ENCODE measurements around the gene TASP1.
"Not testable (repeated sequence)": the region's sequence is repeated elsewhere in the genome, so short reads cannot be mapped to it uniquely, and the experiment has no call there.

Gene TASP1, protein sequence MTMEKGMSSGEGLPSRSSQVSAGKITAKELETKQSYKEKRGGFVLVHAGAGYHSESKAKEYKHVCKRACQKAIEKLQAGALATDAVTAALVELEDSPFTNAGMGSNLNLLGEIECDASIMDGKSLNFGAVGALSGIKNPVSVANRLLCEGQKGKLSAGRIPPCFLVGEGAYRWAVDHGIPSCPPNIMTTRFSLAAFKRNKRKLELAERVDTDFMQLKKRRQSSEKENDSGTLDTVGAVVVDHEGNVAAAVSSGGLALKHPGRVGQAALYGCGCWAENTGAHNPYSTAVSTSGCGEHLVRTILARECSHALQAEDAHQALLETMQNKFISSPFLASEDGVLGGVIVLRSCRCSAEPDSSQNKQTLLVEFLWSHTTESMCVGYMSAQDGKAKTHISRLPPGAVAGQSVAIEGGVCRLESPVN

DNA sequence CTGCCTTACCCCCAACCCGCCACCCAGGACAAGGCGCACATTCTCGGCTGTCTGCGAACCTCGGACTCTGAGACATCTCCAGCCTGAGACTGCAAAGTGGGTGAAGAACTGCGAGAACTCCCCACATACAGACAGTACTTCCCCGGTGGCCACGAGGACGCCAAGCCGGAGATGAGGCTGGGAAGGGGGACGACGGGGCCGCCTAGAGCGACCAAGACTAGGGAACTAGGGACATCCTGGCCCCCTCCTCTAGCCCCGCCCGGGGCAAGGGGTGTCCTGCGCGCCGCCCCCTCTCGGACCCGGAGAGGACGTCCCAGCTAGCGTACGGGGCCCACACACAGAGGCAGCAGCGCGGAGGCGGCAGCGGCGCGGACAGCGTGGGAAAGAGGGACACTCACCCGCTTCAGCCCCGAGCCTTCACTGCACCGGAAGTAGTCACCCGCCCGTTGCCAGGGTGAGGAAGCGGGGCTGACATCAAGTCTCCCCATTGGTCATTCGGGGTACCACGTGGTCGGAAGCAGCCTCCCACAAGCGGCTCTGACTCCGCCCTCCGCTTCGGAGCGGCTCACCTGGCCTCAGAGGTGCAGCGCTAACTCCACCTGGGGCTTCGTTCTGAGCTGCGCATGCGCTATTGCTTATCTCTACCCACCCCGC is at the start of gene TASP1:
TASP1 (minus strand) TSS at position 437 of the 654 bp plus-strand sequence. CDS start 8,854 bp downstream, outside the sequence.
- peak; percentile 99 for DNase-seq (ENCODE audit: low read depth, low spot score)

DNA sequence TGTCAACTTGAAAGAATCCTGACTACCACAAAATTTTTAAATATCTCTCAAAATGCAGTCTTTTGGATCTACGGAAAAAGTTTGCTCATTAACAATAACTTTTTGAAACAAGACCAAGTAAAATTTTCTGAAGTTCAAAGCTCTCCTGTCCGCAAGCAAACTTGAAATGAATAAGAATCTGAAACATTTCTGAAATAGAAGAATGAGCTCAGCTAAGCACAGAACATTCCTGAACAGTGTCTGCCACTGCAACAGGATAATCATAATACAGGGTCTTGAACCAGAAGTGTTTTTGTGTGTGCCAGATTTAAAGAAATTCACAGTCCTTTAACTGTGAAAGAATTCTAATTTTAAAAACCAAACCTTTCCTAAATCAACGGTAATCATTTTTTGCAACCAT is 49.1 kb upstream of the TASP1 start:
- no peak for DNase-seq (ENCODE audit: low read depth, low spot score)

DNA sequence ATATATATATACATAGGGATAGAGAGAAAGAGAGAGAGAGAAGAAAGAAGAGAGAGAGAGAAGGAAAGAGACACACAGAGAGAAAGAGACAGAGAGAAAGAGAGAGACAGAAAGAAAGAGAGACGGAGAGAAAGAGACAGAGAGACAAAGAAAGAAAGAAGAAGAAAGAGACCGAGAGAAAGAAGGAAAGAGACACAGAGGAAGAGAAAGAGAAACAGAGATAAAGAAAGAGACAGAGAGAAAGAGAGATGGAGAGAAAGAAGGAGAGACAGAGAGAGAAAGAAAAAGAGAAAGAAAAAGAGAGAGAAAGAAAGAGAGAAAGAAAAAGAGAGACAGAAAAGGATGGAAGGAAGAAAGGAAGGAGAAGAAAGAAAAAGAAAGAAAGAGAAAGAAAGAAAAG is 46.9 kb upstream of the TASP1 start:
- DNase-seq (ENCODE audit: low read depth, low spot score), result no peak

DNA sequence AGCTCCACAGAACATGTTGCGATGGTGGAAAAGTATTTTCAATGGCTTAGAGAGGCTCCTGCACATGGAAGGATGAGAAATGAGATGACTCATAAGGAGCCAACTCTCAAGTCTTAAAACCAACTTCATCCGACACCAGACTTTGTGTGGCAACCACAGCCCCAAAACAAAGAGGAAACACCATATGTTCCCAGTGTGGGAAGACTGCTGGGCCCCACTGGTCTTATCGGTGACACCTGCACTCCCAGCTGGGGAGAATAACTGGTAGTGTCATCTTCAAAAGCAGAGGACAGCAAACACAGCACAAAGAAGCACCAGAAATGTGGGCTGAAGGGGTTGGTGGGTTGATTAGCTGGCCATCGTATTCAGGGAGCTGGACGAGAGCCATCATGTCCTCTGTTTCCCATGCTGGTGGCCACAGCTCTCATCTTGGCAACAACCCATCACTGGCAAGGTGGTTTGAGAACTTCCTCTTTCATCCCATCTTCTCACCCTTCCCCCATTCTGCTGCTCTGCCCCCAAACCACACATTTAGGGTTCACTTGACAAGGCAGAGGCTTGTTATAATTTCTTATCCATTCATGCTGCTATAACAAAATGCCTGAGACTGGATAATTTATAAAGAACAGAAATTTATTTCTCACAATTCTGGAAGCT is 46.0 kb upstream of the TASP1 start:
- DNase-seq (ENCODE audit: low read depth, low spot score), result no peak

DNA sequence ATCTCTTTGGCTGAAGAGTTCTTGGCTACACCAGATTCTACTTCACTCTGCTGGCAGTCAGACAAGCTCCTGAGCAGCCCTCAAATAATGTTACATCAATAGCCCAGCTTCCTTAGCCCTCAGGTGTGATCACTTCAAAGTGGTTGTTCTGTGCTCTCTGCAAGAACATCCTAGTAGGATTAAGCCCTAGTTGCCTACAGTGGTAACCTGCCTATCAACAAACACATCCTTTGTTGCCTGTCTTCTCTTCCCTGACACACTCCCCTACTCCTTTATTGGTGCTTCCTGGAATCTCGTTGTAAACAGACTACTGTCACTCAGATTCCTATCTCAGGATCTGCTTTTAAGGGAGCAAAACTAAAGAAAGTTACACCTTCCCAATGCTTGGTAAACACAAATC is 45.1 kb upstream of the TASP1 start:
- peak; percentile 74 for DNase-seq (ENCODE audit: low read depth, low spot score)

DNA sequence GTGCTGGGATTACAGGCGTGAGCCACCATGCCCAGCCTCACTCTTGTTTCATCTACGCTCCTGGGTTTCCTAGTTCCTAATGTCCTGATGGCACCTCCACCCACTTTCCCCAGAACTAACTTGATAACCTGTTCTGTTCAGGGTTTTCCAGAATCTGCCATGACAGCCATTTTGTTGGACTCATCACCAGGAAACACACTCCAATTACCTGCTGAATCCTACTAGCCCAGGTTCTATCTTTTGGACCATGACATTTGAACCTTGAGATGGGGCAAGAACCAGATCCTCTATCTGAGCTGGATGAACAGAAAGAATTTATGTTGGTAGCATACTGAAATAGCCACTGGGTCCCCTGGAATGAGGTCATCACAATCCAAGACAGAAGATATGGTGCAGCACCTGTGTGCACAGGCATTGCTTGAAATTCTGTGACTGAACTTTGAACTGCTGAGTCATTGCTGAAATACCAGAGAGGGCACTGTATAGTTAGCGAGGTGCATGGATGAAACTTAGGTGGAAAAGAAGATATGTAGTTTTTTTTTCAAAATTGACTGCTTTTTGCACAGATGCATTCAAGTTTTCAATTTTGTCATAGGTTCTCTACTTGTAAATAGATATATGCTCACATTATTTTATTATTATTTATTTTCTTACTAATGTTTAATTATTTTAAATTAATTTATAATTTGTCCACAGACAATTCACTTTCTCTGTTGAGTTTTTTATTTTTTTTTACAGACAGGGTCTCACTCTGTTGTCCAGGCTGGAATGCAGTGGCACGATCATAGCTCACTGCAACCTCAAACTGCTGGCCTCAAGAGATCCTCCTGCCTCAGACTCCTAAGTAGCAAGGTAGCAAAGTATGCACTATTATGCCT is 42.8 kb upstream of the TASP1 start:
- DNase-seq (ENCODE audit: low read depth, low spot score), result no peak

DNA sequence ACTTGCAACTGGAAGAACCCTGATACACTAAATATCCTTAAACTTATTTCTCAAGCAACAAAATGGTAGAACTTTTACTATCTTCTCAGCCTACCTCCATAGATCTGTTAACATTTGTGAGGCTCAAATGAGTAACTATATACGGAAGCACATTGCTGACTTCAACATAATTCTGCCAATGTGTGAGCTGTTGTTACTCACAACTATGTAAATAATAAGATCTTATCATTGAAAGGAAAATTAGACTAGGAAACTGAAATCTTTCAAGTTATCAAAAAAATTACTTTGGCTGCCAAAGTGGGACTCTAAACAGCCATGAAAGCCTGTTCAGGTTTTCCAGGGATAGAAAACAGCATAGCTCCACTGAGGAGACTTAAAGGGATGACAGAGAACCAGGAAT is 40.2 kb upstream of the TASP1 start:
- no peak for DNase-seq (ENCODE audit: low read depth, low spot score)

DNA sequence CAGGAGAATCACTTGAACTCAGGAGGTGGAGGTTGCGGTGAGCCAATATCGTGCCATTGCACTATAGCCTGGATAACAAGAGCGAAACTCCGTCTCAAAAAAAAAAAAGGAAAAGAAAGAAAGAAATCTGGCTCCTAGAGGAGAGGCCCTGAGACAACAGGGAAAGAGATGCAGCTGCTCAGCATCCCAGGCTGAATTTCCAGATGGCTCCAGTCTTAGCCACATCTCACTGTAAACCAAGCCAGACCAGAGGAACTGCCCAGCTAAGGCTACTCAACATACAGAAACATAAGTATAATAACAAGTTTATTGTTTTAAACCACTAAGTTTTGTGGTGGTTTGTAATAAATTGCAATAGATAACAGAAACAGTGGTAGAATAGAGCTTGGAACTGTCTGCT is 38.5 kb upstream of the TASP1 start:
- DNase-seq (ENCODE audit: low read depth, low spot score), result no peak

DNA sequence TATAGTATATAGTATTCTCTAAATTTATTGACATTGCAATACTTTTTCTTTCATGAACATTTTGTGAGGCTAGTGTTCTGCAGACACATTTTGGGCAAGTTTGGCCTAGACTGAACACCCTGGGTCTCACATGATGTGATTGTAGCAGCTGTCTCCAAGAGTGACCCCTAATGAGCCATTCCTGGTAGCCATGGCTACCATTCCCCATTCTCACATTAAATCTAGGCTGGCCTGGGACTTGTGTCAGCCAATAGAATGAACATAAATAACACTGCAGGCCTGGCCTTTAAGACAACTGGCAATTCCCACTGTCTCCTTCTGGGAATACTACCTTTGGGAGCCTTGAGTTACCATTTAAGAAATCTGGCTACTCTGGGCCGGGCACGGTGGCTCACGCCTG is 38.0 kb upstream of the TASP1 start:
- DNase-seq (ENCODE audit: low read depth, low spot score), result no peak

DNA sequence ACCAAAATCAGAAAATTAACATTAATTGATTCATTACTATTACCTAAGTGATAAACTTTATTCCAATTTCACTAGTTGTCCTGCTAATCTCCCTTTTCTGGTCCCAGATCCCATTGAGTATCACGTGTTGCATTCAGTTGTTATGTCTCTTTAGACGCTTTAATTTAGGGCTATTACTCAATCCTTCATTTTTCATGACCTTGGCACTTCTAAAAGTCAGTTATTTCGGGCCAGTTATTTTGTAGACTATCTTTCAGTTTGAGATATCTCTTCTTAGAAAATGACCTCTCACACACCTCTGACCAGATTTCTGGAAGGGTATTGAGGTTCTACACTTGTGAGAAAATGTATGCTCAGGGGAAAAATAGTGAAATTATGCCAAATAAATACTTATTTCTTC is 34.0 kb upstream of the TASP1 start:
- DNase-seq (ENCODE audit: low read depth, low spot score), result no peak

DNA sequence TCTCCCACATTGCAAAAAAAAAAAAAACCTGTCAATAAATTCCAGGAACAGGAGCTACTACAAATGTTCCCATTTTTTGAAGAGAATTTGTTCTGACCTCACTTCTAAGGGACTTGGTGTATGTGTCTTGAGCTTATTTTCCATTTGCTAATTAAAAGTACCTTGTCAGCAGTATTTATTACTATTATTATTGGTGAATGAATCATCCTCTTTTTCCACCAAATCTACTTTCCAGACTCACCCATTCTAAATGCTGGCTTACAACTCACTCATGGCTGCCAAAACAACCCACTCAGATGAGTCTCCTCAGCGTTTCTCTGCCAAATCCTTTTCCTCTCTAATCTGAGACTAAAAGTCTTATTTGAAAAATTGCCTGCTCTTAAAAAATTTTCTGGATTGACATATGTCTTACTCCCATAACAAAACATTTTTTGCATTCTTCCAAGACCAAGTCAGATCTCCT is 33.2 kb upstream of the TASP1 start:
- no peak for DNase-seq (ENCODE audit: low read depth, low spot score)

DNA sequence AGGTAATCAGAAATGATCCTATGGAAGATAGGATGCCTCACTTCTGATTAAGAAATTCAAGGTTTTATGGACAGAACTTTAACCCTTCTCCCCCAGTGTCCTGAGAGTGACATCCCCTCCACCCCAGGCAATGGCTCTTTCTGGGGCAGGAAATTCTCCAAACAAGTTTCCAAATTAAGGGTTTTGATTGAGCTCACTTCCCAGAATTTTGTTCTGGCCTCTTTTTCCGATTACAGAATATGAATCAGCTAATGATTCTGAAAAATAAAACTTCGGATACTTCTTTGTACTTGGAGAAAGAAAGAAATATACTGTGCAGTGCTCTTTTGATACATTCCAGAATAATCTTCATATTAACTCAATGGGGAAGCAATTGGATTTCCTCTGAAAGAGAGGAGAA is 32.8 kb upstream of the TASP1 start:
- no peak for DNase-seq (ENCODE audit: low read depth, low spot score)

DNA sequence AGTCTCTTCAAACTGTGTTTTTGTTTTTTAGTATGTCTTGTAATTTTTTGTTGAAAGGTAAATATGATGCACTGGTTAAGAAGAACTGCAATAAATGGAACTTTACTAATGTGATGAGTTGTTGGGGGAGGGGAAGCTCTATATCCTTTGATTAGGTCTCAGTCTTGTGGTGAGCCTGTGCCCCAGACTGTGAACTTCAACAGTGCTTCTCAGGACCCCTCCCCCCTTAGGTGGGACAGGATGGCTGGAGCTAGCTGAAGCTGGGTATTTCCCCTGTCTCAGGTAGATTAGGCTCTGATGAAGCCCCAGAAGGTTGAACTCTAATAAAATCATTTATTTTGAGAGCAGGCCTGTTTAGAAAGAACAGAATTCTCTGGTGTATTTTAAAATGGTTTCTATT is 31.4 kb upstream of the TASP1 start:
- DNase-seq (ENCODE audit: low read depth, low spot score), result no peak

DNA sequence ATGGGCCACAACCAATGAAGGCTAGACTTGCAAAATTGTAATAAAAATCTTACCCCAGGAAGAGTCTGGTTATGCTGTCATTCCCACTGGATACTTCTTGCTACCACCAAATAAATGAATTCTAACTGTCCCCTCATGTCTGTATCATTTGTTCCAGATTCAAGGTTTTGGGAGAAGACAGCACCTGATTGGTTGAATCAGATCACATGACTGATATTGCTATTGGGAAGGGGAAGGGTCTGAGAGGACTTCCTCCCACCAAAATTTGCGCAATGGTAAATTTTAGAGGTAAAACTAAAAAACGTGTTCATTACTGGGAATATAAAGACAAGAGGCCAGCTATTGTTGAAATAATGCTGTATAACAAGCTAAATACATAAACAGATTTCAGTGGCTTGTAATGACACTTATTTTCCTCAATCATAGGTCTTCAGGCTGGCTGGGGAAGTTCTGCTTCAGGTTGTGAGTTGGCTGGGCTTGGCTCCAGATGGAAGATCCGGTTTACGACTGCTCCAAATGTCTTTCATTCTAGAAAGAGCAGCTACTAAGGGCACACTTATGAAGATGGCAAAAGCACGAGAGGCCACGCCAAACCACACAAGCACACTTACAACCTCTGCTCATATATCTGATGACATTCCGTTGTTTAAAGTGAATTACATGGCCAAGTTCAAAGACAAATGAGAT is 27.1 kb upstream of the TASP1 start:
- DNase-seq (ENCODE audit: low read depth, low spot score), result no peak

DNA sequence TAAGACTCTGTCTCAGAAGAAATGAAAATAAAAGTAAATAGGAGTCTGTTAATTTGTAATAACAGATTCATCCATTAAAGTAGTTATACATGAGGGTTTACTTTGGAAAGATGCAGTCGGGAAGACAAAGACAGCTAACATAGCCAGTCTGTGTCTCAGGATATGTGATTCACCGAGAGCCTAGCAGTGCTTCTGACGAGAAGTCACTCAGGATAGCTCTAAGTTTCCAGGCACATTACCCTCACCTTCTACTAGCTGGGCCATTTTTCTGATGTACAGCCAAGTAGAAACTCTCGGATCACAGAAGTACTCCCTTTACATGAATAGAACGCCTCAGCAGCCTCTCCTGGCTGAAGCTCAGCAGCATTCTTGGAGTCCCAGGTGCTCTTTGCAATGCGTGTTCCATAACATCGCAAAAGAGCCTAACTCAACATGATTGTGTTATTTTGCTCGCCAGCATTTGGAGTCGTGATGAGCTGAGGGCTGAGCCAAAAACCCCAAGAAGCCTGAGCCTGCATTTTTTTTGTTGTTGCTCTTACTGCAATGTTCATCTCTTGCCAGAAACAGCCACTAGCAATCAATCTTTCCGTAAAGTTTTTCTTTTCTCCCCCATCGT is 22.4 kb upstream of the TASP1 start:
- no peak for DNase-seq (ENCODE audit: low read depth, low spot score)

DNA sequence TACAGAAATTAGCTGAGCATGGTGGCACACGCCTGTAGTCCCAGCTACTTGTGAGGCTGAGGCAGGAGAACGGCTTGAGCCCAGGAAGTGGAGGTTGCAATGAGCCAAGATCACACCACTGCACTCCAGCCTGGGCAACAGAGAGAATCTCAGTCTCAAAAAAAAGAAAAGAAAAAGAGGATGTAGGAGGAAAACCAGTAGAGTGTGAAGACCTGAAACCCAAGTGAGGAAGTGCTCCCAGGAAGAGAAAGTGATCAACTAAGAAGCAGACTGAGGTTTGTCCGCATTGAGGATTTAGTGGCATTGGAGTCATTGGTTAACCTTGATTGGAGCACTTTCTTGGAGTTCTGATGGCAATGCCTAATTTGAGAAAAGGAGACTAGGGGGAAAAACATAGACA is 20.6 kb upstream of the TASP1 start:
- DNase-seq (ENCODE audit: low read depth, low spot score), result no peak

DNA sequence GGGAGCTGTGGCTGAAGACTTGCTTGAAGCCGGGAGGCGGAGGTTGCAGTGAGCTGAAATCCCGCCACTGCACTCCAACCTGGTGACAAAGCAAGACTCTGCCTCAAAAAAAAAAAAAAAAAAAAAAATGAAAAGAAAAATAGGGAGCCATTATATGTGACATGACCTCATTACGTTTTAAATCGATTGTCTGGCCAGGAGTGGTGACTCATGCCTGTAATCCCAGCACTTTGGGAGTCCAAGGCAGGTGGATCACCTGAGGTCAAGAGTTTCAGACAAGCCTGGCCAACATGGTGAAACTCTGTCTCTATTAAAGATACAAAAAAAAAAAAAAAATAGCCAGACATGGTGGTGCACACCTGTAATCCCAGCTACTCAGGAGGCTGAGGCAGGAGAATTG is 19.3 kb upstream of the TASP1 start:
- not testable (repeated sequence) for DNase-seq (ENCODE audit: low read depth, low spot score)

DNA sequence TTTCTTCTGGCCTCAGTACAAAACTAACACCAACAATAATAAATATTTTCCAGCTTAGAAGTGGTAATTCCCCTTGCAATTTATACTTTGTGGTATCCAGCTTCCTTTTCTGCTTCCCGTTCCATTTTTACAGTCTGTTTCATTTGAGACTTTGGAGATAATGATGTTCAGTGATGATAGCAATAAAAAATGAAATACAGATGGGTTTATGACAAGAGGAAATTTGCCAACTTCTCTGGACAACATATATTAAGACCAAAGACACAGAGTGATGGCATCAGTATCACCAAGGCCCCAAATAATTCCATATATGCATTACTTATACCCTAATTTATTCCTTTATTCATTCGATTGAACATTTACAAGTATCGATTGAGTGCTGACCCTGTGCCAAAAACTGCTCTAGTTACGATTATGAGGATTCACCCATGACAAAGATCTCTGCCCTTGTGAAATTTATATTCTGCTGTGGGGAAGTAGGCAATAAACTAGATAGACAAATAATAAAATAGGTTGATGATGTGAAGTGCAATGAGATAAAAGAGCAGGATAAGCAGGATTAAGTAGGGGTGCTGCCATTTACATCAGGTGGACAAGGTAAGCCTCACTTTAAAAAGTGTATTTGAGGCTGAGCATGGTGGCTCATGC is 18.1 kb upstream of the TASP1 start:
- DNase-seq (ENCODE audit: low read depth, low spot score), result no peak

DNA sequence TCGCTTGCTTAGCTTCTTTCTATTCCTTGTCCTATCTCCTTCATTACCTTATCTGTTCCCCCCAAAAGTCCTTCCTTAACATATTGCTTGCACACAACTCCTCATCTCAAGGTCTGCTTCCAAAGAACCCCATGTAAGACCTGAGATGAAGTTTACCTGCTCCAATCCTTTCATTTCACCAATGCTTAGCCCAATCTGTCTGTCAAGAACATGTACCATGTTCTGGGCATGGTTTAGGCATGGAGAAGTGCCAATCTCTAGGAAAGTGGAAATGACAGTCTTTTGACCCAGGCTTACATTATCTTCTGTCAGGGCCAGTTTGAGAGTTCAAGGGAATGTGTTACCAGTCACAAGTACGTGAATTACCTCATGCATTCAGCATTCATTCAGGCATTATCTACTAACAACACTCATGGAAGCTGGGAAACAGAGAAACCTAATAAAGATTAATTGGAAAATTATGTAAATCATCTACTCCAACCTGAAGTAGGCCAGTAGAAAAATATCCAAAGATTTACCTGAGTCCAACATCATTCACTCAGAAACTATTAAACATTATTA is 15.8 kb upstream of the TASP1 start:
- no peak for DNase-seq (ENCODE audit: low read depth, low spot score)

DNA sequence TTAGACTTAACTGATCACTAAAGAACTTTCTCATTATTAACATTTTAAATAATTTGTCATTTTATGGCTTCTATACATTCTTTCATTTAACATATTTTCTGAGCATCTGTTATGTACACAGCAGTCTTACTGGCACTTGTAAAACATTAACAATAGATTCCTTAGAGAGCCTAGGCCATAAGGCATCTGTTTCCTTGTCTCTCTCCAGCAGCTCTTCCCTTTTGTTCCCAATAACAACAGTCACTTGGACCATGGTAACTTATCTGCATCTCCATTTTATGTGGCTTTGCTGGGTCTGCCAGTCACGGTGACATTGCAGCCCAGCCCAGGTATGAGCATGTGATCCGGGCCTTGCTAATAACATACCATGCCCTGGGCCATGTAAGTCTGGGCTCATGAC is 11.7 kb upstream of the TASP1 start:
- no peak for DNase-seq (ENCODE audit: low read depth, low spot score)
